GM19372 (cell line): ENCODE data around the gene ZNF554.

Experiments used
- ATAC-seq: cut with Tn5 transposase; IDR thresholded peaks from one replicate; pipeline ENCODE4 v1.9.1; 2021; ENCODE audit warnings: mild to moderate bottlenecking, low read depth, moderate library complexity; ENCODE audit not compliant: unreplicated experiment

ZNF554 gene

GRCh38 chr19:2823646-2824045, 4.0 kb downstream of the ZNF554 start:
- ATAC-seq: no peak

DNA sequence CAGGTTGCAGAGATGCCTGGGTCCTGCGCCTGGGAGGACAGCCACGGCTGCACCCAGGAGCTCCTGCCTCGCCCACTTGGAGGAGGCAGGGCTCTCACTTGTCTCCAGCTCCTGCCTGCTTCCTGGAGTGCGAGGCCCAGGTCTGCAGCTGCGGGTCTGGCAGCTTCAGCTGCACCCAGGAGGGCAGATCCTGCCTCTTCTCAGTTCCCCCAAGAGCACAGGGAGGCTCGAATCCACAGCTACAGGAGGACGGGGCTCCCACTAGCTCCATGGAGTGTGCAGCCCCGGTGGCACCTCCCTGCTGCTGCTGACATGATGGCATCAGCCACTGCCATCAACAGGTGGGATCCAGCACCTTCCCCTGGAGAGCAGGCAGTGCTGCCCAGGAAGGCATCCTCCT, 4.5 kb downstream of the ZNF554 start:
- no peak for ATAC-seq

DNA sequence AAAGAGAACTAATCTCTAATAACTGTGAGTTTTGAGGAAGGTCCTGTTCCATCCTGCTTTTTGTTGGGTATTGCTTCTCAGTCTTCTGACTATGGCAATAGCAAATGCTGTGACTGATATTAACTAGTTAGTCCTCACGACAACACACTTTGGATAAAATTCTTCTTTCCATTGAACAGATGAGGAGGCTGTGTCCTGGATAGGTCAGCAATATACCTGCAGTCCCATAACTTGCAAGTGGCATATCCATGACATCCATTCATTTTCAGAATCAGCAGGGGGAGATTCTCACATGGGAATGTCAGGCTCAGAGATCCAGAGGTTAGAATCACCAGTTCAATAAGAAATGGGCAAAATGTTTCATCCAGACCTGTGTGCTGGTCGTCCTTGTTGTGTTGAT, 7.4 kb downstream of the ZNF554 start:
- no peak for ATAC-seq

GRCh38 chr19:2827840-2828489, 8.3 kb downstream of the ZNF554 start:
- ATAC-seq: no peak

DNA sequence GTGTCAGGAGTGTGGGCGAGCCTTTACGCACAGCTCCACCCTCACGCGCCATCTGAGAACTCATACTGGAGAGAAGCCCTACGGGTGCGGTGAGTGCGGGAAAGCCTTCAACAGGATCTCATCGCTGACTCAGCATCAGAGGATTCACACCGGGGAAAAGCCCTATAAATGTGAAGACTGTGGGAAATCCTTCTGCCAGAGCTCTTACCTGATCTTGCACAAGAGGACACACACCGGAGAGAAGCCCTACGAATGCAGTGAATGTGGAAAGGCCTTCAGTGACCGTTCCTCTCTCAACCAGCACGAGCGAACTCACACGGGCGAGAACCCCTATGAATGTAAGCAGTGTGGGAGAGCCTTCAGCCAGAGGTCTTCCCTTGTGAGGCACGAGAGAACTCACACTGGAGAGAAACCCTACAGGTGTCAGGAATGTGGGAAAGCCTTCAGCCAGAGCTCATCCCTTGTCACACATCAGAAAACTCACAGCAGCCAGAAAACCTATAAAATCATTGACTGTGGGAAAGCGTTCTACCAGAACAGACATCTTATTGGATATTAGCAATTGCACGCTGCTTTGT, 14.7 kb downstream of the ZNF554 start:
- no peak for ATAC-seq

DNA sequence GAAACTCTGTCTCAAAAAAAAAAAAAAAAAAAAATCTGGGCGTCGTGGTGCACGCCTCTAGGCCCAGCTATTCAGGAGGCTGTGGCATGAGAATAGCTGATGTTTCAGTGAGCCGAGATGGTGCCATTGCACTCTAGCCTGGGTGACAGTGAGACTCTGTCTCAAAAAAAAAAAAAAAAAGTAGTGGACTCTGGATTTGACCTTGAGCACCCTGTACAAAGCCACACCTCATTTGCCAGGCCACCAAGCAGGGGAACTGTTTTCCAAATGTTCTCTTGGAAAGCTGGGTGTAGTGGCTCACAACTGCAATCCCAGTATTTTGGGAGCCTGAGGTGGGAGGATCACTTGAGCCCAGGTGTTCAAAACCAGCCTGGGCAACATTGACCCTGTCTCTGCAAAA, 17.8 kb downstream of the ZNF554 start:
- no peak for ATAC-seq

GRCh38 chr19:2840794-2841791, 21.4 kb downstream of the ZNF554 start, which contains the start of gene ZNF555:
Gene ZNF555 (plus strand): TSS chr19:2841475. CDS start chr19:2841573, 98 bp downstream.
- peak; percentile 97 for ATAC-seq

GRCh38 chr19:2841855-2842574, 22.3 kb downstream of the ZNF554 start:
- peak; percentile 5 for ATAC-seq

GRCh38 chr19:2845107-2845506, 25.4 kb downstream of the ZNF554 start:
- no peak for ATAC-seq

DNA sequence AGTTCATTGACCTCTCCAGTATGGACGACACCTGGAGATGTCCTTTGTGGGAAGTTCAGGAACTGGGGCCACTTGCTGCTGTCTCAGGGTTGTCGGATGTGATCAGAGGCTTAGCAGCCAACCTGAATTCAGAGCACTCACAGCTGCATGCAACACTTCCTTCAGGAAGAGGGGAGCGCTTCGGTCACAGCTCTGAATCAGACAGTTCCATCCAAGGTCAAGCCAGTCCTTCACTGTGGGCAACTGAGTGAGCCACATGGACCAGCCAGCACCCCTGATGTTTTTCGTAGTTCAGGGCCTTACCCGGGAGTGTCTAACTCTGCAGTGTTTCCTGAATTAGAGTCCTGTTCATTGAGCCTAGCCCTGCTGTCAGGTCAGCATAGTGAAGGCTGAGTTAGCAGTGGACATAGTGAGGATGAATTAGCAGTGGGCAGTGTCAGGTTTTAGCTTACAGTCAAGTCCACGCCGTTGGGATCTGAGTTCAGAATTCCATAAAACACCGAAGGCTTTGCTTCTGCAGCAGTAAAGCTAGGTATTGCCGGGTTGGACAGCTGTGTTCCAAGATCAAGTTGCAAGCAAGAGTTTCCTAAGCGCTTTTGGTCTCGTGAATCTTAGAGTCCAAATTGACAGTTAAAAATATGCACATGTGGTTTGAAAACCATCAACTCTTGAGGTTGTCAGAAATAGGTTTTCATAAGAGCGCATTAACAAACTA, 26.7 kb downstream of the ZNF554 start:
- no peak for ATAC-seq

DNA sequence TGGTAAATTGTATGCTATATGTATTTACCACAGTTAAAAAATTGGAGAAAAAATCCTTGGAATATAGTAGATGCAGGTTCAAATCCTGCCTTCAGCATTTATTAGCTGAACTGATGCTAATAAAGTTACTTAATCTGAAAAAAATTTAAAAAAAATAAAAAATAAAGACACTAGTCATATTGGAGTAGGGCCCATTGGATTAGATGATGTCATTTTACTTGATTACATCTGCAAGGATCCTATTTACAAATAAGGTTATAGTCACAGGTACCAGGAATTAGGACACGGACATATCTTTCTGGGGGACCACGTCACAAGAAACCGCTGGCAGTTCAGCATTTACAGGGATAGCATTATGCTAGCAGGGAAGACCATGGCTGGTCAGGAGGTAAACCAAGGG, 27.8 kb downstream of the ZNF554 start:
- ATAC-seq: no peak

GRCh38 chr19:2848616-2849015, 28.9 kb downstream of the ZNF554 start:
- no peak for ATAC-seq

DNA sequence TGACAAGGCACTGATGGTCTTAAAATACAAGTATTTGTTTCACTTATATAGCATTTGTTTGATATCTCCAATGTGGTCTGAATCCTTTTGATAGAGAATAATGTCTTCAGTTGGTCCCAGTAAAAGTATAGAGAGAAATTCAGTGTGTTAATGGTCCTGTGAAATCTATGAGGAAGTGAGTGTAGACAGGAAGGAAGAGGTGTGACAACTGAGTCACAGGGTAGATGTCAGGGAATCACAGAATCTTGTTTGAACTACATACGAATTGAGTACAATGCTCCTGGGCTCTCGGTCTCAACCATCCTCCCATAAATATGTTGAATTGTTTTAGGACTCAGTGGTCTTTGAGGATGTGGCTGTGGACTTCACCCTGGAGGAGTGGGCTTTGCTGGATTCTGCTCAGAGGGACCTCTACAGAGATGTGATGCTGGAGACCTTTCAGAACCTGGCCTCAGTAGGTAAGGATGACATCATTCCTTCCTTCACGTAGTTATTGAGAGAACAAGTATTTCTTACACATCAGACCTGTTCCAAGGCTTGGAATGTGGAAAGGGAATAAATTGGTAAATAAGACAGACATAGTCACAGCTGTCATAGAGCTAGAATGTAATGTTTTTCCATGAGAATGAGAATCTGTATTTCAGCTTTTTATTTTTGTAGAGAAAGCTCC, 30.7 kb downstream of the ZNF554 start:
- no peak for ATAC-seq

GRCh38 chr19:2852598-2852997, 32.9 kb downstream of the ZNF554 start:
- no peak for ATAC-seq

GRCh38 chr19:2853015-2853606, 33.4 kb downstream of the ZNF554 start:
- ATAC-seq: no peak

- ATAC-seq: no peak
These were observed 35.2 kb downstream of the ZNF554 start for GRCh38 chr19:2854849-2855248.

GRCh38 chr19:2856457-2857050, 36.9 kb downstream of the ZNF554 start:
- ATAC-seq: no peak

DNA sequence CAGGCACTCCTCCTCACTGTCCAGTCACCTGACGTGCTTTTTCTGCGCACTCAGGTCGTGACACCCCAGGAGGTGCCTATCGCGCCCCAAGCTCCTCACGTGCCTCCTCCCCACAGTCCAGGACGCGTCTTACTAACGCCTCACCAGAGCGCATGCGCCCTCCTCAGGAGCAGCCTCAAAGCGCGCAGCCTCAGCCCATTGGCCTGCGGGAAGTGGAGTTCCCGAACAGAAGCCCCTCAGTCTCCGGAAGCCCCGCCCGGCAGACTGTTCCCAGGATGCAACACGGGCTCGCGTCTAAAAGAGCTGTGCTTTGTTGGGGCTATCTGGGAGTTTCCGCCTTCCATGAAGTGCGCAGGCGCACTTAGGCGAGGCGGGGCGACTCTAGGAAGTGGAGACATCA, 39.2 kb downstream of the ZNF554 start:
- no peak for ATAC-seq

- ATAC-seq: no peak
These were observed 44.1 kb downstream of the ZNF554 start for GRCh38 chr19:2863816-2864215.
